HepG2 (cell line): Measurements from ENCODE around the gene LINGO1. TPM values are rescaled to one million over a fixed set of nuclear protein-coding genes. Genes with fewer than 3 reads are reported as not detected.

Source experiments
- ATAC-seq: fragments of 200-7000 bp; cut with Tn5 transposase; 3 replicates; pipeline ENCODE4 v1.9.1; 2020; ENCODE audit warnings: mild to moderate bottlenecking, moderate library complexity
- BruUV-seq: library from RNA; stranded (reverse); fragments of 400-500 nt; replicated peaks from 2 replicates; lab custom pipeline; 2021; lab: Mats Ljungman, UMichigan
- CTCF ChIA-PET: fragments of 300-600 bp; formaldehyde crosslinking; extraction: SDS; loops from one replicate; lab custom pipeline; 2021; ENCODE audit warnings: low total read pairs, inconsistent platforms, low intra/inter-chr PET ratio; lab: Yijun Ruan, JAX
- POLR2A ChIA-PET: fragments of 350-600 bp; sonication (Branson Sonifier 250); formaldehyde crosslinking; loops from one replicate; lab custom pipeline; 2020; ENCODE audit warnings: antibody characterized with exemption, inconsistent platforms; lab: Yijun Ruan, JAX
- DNase-seq: peaks from one replicate; pipeline ENCODE4 v3.0.0-alpha.2; 2015; ENCODE audit warnings: low spot score
- FAIRE-seq: peaks from 3 replicates; lab custom pipeline; 2011; peaks lifted over from hg19 to GRCh38; lab: Jason Lieb, UNC
- H2AFZ ChIP-seq: one replicate; pipeline ENCODE4 v1.6.1; 2011; ENCODE audit warnings: low read length, inconsistent platforms
- H3K27ac ChIP-seq: fragments of 300-600 bp; 3 replicates; pipeline ENCODE4 v1.8.0; 2011; ENCODE audit warnings: mixed run types, mild to moderate bottlenecking, mixed read lengths, low read length, inconsistent platforms; ENCODE audit not compliant: insufficient read depth; ENCODE audit errors: extremely low read length
- H3K27me3 ChIP-seq, 2 experiments: fragments of 200-600 bp in 1 of 2; 2 replicates in 1 of 2; 3 replicates in 1 of 2; pipeline versions ENCODE4 v1.6.0 to v1.8.0; 2011; ENCODE audit warnings: low read length in 2 of 2, mild to moderate bottlenecking in 2 of 2, moderate library complexity in 2 of 2, inconsistent platforms in 1 of 2; ENCODE audit not compliant: insufficient read depth in 2 of 2, control insufficient read depth in 1 of 2
- H3K36me3 ChIP-seq, 2 experiments: fragments of 200-600 bp in 1 of 2; replicated peaks in 1 of 2; 2 replicates in 1 of 2; 3 replicates in 1 of 2; pipeline versions ENCODE4 v1.5.1 to v1.8.0; 2011; ENCODE audit warnings: low read length in 2 of 2, inconsistent platforms in 1 of 2; ENCODE audit not compliant: insufficient read depth in 2 of 2, control insufficient read depth in 1 of 2
- H3K4me1 ChIP-seq: 2 replicates; pipeline ENCODE4 v1.5.1; 2012; ENCODE audit warnings: low read length, inconsistent platforms; ENCODE audit not compliant: insufficient read depth
- H3K4me2 ChIP-seq: 2 replicates; pipeline ENCODE4 v1.6.0; 2011; ENCODE audit warnings: low read depth, low read length, inconsistent platforms
- H3K4me3 ChIP-seq, 3 experiments: fragments of 200-600 bp in 1 of 3; sonication (generic), shearing (Covaris generic) in 1 of 3; replicated peaks in 1 of 3; 2 replicates each; pipeline ENCODE4 v1.5.1; 2011 to 2016; ENCODE audit warnings: low read length in 3 of 3, inconsistent platforms in 2 of 3, low read depth in 2 of 3, mild to moderate bottlenecking in 2 of 3, control low read depth in 1 of 3, mixed read lengths in 1 of 3; ENCODE audit not compliant: insufficient read depth in 1 of 3
- H3K79me2 ChIP-seq: one replicate; pipeline ENCODE4 v1.6.1; 2011; ENCODE audit warnings: low read length, inconsistent platforms; ENCODE audit not compliant: insufficient read depth
- H3K9ac ChIP-seq: 2 replicates; pipeline ENCODE4 v1.6.0; 2011; ENCODE audit warnings: mild to moderate bottlenecking, low read depth, low read length, inconsistent platforms; ENCODE audit not compliant: insufficient read depth
- H3K9me3 ChIP-seq: 2 replicates; pipeline ENCODE4 v1.5.1; 2012; ENCODE audit warnings: mild to moderate bottlenecking, low read length
- H4K20me1 ChIP-seq: 2 replicates; pipeline ENCODE4 v1.6.0; 2011; ENCODE audit warnings: inconsistent platforms, mild to moderate bottlenecking, low read length, moderate library complexity; ENCODE audit not compliant: insufficient read depth
- ISX ChIP-seq: sonication (generic); formaldehyde crosslinking; conservative IDR thresholded peaks from 2 replicates; pipeline ENCODE4 v1.5.0; 2020; ENCODE audit warnings: missing genetic modification reagents
- KDM5B ChIP-seq: sonication (generic); formaldehyde crosslinking; IDR thresholded peaks from 2 replicates; pipeline ENCODE4 v1.4.0; 2020; ENCODE audit warnings: missing genetic modification reagents, mild to moderate bottlenecking, borderline replicate concordance
- POGZ ChIP-seq: sonication (generic); formaldehyde crosslinking; IDR thresholded peaks from 2 replicates; pipeline ENCODE4 v1.4.0; 2020; ENCODE audit warnings: mild to moderate bottlenecking, missing genetic modification reagents
- SNAI1 ChIP-seq: sonication (generic); formaldehyde crosslinking; IDR thresholded peaks from 2 replicates; pipeline ENCODE4 v1.5.0; 2020; ENCODE audit warnings: mild to moderate bottlenecking, missing genetic modification reagents, borderline replicate concordance
- TAF1 ChIP-seq: sonication (generic); formaldehyde crosslinking; IDR thresholded peaks from 2 replicates; pipeline ENCODE4 v1.4.0; 2020; ENCODE audit warnings: missing genetic modification reagents
- YEATS2 ChIP-seq: sonication (generic); formaldehyde crosslinking; IDR thresholded peaks from 2 replicates; pipeline ENCODE4 v1.4.0; 2020; ENCODE audit warnings: missing genetic modification reagents, borderline replicate concordance
- ZBTB7B ChIP-seq: sonication (generic); formaldehyde crosslinking; IDR thresholded peaks from 2 replicates; pipeline ENCODE4 v1.4.0; 2020; ENCODE audit warnings: missing genetic modification reagents
- ZFYVE20 ChIP-seq: sonication (generic); formaldehyde crosslinking; IDR thresholded peaks from 2 replicates; pipeline ENCODE4 v1.8.0; 2023; ENCODE audit warnings: low read depth, mild to moderate bottlenecking, moderate library complexity, missing genetic modification reagents, borderline replicate concordance
- ZNF34 ChIP-seq: sonication (generic); formaldehyde crosslinking; IDR thresholded peaks from 2 replicates; pipeline ENCODE4 v1.4.0; 2020; ENCODE audit warnings: mild to moderate bottlenecking, missing genetic modification reagents, borderline replicate concordance
- ZNF460 ChIP-seq: sonication (generic); formaldehyde crosslinking; IDR thresholded peaks from 2 replicates; pipeline ENCODE4 v1.5.1; 2020; ENCODE audit warnings: missing genetic modification reagents, mild to moderate bottlenecking, borderline replicate concordance
- ZNF547 ChIP-seq: sonication (generic); formaldehyde crosslinking; IDR thresholded peaks from 2 replicates; pipeline ENCODE4 v1.5.1; 2020; ENCODE audit warnings: mild to moderate bottlenecking, missing genetic modification reagents
- ZNF550 ChIP-seq: sonication (generic); formaldehyde crosslinking; IDR thresholded peaks from 2 replicates; pipeline ENCODE4 v1.4.0; 2020; ENCODE audit warnings: mild to moderate bottlenecking, missing genetic modification reagents, borderline replicate concordance
- WGBS: methylation state at CpG from one replicate; pipeline ENCODE4 v1.1.6; 2017; ENCODE audit warnings: low lambda C conversion rate; 5-methylcytosine and 5-hydroxymethylcytosine counted together
- in situ Hi-C: cut with HindIII; loops from 2 replicates; pipeline ENCODE4 v1.10.0; 2017; ENCODE audit warnings: low pct_unique_long_range_greater_than_20kb; ENCODE audit not compliant: extremely low pct_ligation_motif_present
- intact Hi-C: fragments of 100-400 bp; cut with micrococcal nuclease; formaldehyde crosslinking; loops from one replicate; pipeline ENCODE4 v1.10.0; 2022; ENCODE audit not compliant: unreplicated experiment
- polyA plus RNA-seq, 8 experiments: library from polyadenylated mRNA; depleted of rRNA in 3 of 8; stranded (reverse) in 7 of 8; unstranded in 1 of 8; fragments of >200 nt; fragmentation: Illumina TruSeq in 4 of 8; extraction: Trizol in 4 of 8; gene quantifications; 2 replicates each; pipeline versions ENCODE4 v1.2.1 to v1.2.3, GENCODE V29; 2011 to 2016; ENCODE audit warnings: low read depth in 4 of 8, missing spikeins in 1 of 8, mixed read lengths in 1 of 8; ENCODE audit not compliant: insufficient read depth in 1 of 8
- total RNA-seq, 5 experiments: library from RNA; depleted of rRNA; stranded (reverse); fragments of >200 nt; fragmentation: Illumina TruSeq; extraction: Trizol; gene quantifications; 2 replicates each; pipeline ENCODE4 v1.2.3, GENCODE V29; 2016; ENCODE audit warnings: low read depth in 1 of 5
- TF ChIP-seq, protein P1 (sequence below): IDR thresholded peaks from 2 replicates; pipeline ENCODE4 v1.6.1; 2016; ENCODE audit warnings: missing compliant biosample characterization, missing genetic modification reagents, borderline replicate concordance
- TF ChIP-seq, protein P2 (sequence below): sonication (generic); formaldehyde crosslinking; IDR thresholded peaks from 2 replicates; pipeline ENCODE4 v1.4.0; 2020; ENCODE audit warnings: low read depth, mild to moderate bottlenecking, missing genetic modification reagents
- TF ChIP-seq, protein P3 (sequence below): sonication (generic); formaldehyde crosslinking; IDR thresholded peaks from 2 replicates; pipeline ENCODE4 v1.4.0; 2020; ENCODE audit warnings: mild to moderate bottlenecking, missing genetic modification reagents
- TF ChIP-seq, protein P4 (sequence below): sonication (generic); formaldehyde crosslinking; IDR thresholded peaks from 2 replicates; pipeline ENCODE4 v1.5.1; 2020; ENCODE audit warnings: missing genetic modification reagents, mild to moderate bottlenecking, borderline replicate concordance
- TF ChIP-seq, protein P5 (sequence below): sonication (generic); formaldehyde crosslinking; IDR thresholded peaks from 2 replicates; pipeline ENCODE4 v1.8.1; 2023; ENCODE audit warnings: missing genetic modification reagents, mild to moderate bottlenecking, borderline replicate concordance

LINGO1 gene
- total and polyA plus RNA-seq, 2 of the 13 experiments (the other 11 are each of a cell fraction or from before 2014, with no cell fraction given): 0.07 TPM; not detected in 1

DNA sequence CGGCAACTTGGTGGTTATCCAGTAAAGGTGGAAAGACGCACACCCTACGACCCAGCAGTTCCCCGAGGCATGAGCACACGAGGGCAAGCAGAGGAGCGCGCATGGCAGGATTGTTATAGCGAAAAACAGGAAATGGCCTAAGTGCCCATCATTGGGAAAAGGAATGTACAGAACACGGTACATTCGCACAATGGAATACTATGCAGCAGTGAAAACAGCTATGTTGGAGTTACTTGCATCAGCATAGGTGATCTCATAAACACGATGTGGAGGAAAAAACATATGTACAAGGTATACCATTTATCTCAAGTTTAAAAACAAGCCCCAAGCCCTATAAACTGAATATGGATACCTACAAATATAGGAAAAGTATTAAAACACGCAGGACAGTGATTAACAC, 6.7 kb upstream of the LINGO1 start (continued):
- no peak for TF ChIP-seq ZNF550 (CRISPR knock-in tag)
- no peak for TF ChIP-seq POGZ
- TF ChIP-seq ZNF34 (CRISPR knock-in tag): no peak
- TF ChIP-seq ISX (CRISPR knock-in tag): no peak

DNA sequence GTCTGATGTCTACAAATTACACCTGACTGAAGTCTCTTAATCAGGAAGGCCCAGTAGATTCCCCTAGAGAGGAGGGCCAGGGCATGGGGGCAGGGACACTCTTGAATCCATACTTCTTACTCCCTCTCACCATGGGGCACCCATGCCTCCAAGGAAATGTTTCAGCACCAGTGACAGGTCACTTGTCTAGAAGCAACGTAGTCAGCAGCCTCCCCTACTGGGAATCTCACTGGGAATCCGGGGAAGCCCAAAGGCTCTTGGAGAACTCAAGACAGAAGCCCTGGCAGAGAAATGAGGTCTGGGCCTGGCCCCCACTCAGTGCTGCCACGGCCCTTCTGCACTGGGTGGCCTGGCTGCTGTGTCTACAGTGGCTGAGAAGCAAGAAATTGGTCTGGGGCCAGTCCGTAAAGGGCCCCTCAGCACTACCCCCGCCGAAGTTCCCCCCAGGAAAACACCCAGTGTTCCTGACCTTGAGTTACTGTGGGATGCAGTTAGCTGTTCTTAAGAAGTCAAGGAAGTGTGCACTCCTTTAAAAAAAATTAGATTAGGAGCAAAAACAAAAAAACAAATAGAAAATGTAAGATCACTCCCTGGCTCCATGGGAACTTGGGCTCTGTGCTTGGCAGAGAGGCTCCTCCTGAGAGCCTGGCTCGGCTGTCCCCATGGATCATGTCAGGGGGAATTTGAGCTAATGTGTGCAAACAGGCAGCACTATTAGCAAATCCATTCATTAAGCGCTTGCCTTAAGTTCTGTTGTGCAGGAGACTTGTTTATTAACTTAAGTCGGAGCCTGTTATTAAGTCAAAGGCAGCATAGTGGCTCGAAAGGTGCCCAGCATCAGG, 5.4 kb upstream of the LINGO1 start:
- H3K9ac ChIP-seq: no peak overlapping the region
- intact Hi-C loops (no loop called here), in situ Hi-C loops (loop anchor here (25.0 kb wide), 1 partner anchor 174 kb away; no protein-coding TSS in a partner anchor)
- no peaks in the 10 kb centered on the region for H4K20me1 ChIP-seq
- no peak overlapping the region for H3K4me3 ChIP-seq
- H2AFZ ChIP-seq: no peak overlapping the region
- H3K36me3 ChIP-seq: no peaks in the 10 kb centered on the region
- peaks cover 15% of the 10 kb centered on the region for H3K4me1 ChIP-seq
- no peak for FAIRE-seq
- POLR2A ChIA-PET: no interaction called here
- WGBS: 20% methylated on average over 10 of the region's 10 CpGs
- H3K4me2 ChIP-seq: no peak overlapping the region
- no peaks in the 10 kb centered on the region for H3K79me2 ChIP-seq
- no peaks in the 10 kb centered on the region for H3K9me3 ChIP-seq
- no peak overlapping the region for H3K27ac ChIP-seq
- CTCF ChIA-PET: no interaction called here
- DNase-seq: no peak
- peaks cover 2 to 28% of the 10 kb centered on the region in 2 experiments; a peak in 4 of 5 replicates for H3K27me3 ChIP-seq
- no TSS peak for BruUV-seq
- ATAC-seq: no peak
- TF ChIP-seq ZBTB7B (CRISPR knock-in tag): no peak
- no peak for TF ChIP-seq TAF1 (CRISPR knock-in tag)
- TF ChIP-seq, protein P1, sequence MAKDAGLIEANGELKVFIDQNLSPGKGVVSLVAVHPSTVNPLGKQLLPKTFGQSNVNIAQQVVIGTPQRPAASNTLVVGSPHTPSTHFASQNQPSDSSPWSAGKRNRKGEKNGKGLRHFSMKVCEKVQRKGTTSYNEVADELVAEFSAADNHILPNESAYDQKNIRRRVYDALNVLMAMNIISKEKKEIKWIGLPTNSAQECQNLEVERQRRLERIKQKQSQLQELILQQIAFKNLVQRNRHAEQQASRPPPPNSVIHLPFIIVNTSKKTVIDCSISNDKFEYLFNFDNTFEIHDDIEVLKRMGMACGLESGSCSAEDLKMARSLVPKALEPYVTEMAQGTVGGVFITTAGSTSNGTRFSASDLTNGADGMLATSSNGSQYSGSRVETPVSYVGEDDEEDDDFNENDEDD (CRISPR knock-in tag): no peak
- TF ChIP-seq SNAI1: no peak
- TF ChIP-seq, protein P2, sequence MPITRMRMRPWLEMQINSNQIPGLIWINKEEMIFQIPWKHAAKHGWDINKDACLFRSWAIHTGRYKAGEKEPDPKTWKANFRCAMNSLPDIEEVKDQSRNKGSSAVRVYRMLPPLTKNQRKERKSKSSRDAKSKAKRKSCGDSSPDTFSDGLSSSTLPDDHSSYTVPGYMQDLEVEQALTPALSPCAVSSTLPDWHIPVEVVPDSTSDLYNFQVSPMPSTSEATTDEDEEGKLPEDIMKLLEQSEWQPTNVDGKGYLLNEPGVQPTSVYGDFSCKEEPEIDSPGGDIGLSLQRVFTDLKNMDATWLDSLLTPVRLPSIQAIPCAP (CRISPR knock-in tag): no peak
- TF ChIP-seq, protein P3, sequence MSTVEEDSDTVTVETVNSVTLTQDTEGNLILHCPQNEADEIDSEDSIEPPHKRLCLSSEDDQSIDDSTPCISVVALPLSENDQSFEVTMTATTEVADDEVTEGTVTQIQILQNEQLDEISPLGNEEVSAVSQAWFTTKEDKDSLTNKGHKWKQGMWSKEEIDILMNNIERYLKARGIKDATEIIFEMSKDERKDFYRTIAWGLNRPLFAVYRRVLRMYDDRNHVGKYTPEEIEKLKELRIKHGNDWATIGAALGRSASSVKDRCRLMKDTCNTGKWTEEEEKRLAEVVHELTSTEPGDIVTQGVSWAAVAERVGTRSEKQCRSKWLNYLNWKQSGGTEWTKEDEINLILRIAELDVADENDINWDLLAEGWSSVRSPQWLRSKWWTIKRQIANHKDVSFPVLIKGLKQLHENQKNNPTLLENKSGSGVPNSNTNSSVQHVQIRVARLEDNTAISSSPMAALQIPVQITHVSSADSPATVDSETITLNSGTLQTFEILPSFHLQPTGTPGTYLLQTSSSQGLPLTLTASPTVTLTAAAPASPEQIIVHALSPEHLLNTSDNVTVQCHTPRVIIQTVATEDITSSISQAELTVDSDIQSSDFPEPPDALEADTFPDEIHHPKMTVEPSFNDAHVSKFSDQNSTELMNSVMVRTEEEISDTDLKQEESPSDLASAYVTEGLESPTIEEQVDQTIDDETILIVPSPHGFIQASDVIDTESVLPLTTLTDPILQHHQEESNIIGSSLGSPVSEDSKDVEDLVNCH: no peak
- TF ChIP-seq, protein P4, sequence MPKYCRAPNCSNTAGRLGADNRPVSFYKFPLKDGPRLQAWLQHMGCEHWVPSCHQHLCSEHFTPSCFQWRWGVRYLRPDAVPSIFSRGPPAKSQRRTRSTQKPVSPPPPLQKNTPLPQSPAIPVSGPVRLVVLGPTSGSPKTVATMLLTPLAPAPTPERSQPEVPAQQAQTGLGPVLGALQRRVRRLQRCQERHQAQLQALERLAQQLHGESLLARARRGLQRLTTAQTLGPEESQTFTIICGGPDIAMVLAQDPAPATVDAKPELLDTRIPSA: no peak
- TF ChIP-seq ZNF547 (CRISPR knock-in tag): no peak
- TF ChIP-seq ZFYVE20 (CRISPR knock-in tag): no peak
- no peak for TF ChIP-seq ZNF460 (CRISPR knock-in tag)
- TF ChIP-seq, protein P5, sequence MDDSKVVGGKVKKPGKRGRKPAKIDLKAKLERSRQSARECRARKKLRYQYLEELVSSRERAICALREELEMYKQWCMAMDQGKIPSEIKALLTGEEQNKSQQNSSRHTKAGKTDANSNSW (CRISPR knock-in tag): no peak
- TF ChIP-seq KDM5B (CRISPR knock-in tag): no peak
- TF ChIP-seq YEATS2: no peak
